Hematopoietic multipotent progenitor cell treated with erythropoietin and hydrocortisone succinate and interleukin-3 and kit ligand, for 15 days (in vitro differentiated cells): ENCODE measurements around the gene MED12L.
A peak's percentile ranks its signal among the peaks of the same experiment; 100 is the strongest.
"Not testable (repeated sequence)": the region's sequence is repeated elsewhere in the genome, so short reads cannot be mapped to it uniquely, and the experiment has no call there.

Source experiments
- DNase-seq: peaks from one replicate; pipeline ENCODE4 v3.0.0-alpha.2; 2015; ENCODE audit warnings: low spot score

MED12L gene

DNA sequence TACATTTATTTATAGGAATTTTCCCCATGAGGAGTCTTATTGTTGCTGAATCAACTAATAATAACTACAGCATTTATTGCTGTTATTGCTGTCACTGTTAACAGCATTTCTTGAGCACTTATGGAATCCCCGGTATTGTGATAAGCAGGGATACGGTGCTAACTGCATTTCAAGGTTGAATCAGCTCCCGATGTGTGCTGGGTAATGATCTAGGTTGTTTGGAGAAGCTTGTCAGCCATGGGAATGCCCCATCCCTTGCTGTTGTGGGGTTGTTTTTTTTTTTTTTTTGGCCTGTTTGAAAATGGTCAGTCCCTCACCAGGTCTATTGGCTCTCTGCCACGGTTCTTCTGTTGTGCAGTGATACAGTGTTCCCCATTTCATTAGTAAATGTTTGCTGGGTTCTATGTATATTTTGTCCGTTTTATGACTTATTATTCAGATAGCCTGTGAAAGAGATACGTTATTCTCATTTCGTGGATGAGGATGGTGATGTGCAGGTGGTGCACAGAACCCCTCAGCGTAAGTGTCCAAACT, 48.5 kb downstream of the MED12L start:
- DNase-seq, result peak; percentile 20

DNA sequence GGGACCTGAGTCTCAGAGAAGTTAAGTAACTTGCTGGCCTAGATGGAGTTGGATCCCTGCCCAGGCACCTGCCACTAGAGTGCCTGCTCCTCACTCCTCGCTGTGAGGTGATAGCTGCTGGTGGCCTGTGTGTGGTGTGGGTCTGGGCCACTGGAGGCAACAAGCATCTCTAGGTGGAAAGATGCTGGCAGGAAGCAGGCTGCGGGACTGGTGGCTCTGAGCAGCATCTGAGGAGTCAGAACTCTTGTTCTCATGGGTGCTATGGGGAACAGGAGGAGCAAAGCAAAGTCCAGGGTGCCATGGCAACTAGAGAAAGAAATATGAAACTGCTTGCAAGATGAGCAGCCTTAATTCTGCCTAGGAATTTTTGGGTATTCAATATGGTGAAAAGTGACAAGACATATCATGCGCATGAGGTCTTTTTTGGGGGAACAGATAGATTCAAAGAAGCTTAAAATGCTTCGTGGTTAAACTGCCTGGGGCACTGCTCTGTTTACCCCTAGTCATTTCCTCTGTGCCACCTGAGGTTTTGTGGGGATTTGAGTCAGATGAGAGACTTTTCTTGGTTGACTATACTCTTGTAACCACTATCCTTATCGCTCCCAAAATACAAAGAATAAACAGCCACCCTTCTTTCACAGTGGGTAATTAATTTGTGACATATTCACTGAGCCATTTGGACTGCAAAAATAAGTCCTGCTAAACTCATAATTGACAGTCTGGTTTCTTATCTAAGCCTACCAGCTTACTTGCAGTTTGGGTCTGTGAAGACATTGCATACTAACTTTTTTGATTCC, 50.3 kb downstream of the MED12L start:
- DNase-seq, result peak; percentile 62

- DNase-seq, result no peak
Observed at GRCh38 chr3:151142929-151143328, 57.5 kb downstream of the MED12L start.

GRCh38 chr3:151144016-151144415, 58.6 kb downstream of the MED12L start:
- DNase-seq, result no peak

- DNase-seq, result no peak
Observed at GRCh38 chr3:151144760-151145159, 59.3 kb downstream of the MED12L start.

GRCh38 chr3:151145713-151146070, 60.2 kb downstream of the MED12L start:
- DNase-seq, result no peak

GRCh38 chr3:151146071-151146730, 60.7 kb downstream of the MED12L start:
- peak; percentile 66 for DNase-seq

DNA sequence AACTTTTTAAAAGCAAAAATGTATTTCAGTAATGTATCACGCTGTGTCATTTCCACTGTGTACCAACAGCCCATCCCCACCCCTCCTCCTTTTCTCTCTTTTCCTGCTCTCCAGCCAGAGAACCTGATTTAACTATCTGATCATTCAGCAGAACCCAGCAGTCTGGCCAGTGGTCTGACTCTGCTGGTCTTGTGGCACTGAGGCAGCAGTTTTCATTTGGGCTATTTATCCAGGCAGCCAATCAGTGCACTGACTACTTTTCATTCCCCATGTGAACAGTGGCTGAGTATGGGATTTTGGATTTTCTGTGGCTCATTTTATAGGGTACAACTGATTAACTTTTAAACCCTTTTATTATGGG, 61.2 kb downstream of the MED12L start:
- DNase-seq, result no peak

- DNase-seq, result no peak
Observed at GRCh38 chr3:151147299-151147698, 61.8 kb downstream of the MED12L start.

GRCh38 chr3:151152455-151153079, 67.1 kb downstream of the MED12L start:
- no peak for DNase-seq

DNA sequence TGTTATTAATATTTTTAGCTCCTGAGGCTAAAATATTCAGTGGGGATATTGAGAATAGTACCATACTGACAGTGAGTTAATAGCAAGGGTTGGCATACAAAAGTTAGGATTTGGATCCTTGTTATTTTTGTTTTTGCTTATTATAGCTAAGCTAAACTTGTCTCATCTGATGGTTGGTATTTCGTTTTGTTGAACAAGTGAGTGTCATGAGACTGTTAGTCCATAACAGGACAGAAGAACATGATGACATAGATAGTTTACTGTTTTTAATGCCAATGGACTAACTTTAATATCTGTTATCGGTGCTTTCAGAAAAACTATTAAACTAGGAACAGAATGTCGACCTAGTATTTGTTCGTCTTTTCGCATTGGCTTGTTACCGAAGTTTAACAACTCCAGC, 69.1 kb downstream of the MED12L start:
- no peak for DNase-seq

- no peak for DNase-seq
Observed at GRCh38 chr3:151155409-151156128, 70.1 kb downstream of the MED12L start.

GRCh38 chr3:151156618-151157216, 71.3 kb downstream of the MED12L start:
- peak; percentile 63 for DNase-seq

DNA sequence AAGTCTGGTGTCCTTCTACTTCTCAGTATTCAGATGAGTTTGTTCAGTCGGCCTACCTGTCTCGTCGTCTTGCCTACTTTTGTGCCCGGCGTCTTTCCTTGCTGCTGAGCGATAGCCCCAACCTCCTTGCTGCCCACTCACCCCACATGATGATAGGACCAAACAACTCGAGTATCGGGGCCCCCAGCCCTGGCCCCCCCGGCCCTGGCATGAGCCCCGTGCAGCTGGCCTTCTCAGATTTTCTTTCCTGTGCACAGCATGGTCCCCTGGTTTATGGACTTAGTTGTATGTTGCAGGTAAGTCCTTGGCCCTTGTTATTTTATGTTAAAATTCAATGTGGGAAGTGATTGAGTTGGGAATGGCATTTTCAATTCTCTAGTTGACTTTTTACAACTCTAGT, 74.3 kb downstream of the MED12L start:
- no peak for DNase-seq

DNA sequence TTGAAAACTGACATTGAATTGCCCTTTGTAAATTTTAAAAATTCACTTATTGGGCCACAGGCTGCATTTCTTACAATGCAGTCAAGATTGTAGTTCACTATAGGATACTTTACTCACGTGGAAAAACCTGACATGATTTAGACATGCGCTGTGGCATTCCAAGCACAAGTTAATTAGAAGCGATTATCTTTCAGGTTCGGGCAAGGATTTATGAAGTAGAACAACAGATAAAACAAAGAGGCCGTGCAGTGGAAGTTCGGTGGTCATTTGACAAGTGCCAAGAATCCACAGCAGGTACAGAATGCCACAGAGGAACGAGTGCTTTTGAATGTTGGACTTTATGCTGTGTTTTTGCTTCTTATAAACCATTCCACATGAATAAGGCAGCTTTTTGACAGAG, 79.8 kb downstream of the MED12L start:
- no peak for DNase-seq

GRCh38 chr3:151166161-151166560, 80.7 kb downstream of the MED12L start:
- DNase-seq, result no peak

DNA sequence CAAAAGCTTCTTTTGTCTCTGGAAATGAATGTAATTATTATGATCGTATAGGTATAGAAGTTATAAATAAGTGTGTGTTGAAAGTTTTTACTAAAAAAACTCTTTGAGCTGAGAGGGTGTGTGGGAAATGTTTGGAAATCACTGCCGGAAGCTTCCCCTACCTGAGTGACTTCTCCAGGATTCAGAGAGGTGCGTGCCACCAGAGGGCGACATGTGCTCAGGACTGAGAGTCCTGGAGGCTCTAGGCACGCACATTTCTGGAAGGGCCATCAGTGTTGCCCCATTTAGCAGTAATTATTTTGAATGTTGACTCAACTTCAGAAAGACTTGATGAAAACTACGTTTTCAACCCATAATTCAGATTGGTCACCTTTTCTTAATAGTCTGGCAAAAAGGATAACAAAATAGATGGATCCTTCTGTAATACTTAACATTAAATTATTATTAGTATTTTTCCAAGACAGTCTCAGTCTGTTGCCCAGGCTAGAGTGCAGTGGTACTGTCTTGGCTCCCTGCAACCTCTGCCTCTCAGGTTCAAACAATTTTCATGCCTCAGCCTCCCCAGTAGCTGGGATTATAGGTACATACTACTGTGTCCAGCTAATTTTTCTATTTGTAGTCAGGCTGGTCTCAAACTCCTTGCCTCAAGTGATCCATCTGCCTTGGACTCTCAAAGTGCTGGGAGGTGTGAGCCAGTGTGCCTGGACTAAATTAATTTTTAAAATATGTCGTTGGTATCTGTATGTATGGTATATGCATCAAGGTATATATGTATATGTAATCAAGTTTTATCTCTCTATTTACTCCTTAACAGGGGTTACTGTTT, 83.0 kb downstream of the MED12L start:
- DNase-seq, result peak; percentile 37

GRCh38 chr3:151169262-151169947, 83.9 kb downstream of the MED12L start:
- no peak for DNase-seq

DNA sequence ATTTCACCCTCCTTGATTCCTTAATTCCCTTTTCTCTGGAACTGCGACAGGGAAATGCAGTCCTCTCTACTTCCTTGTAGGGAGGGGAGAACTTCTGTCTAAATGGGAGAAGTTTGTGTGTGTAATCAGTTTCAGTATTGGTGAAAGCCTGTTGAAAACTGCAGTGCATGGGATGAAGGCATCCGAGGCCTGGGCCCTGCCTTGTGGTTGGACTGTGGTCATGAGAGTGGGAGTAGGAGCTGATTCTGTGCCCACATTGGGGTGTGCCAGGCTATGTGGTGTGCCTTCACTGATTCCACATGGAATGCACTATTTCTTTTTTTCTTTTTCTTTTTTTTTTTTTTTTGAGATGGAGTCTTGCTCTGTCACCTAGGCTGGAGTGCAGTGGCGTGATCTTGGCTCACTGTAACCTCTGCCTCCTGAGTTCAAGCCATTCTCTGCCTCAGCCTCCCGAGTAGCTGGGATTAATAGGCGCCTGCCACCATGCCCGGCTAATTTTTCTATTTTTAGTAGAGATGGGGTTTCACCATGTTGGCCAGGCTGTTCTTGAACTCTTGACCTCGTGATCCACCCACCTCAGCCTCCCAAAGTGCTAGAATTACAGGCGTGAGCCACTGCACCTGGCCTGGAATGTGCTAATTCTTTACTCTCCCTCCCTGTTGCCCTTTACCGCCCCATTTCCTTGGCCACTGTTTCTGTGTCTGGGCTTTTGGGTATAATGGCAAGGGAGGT, 84.7 kb downstream of the MED12L start:
- DNase-seq, result not testable (repeated sequence)
